Upper lobe of left lung (tissue), 6 donors: ENCODE results near the gene COL7A1. TPM values are rescaled to one million over a fixed set of nuclear protein-coding genes. Genes with fewer than 3 reads are reported as not detected.
A peak's percentile ranks its signal among the peaks of the same experiment; 100 is the strongest.

Source experiments
- ATAC-seq, 2 donors: fragments of 200-7000 bp; cut with Tn5 transposase; one replicate each; pipeline ENCODE4 v1.9.1; 2022; ENCODE audit warnings: mild to moderate bottlenecking in 2 of 2, moderate library complexity in 2 of 2; ENCODE audit not compliant: low FRiP score in 2 of 2
- DNase-seq, 2 donors: peaks; one replicate each; pipeline ENCODE4 v3.0.0-alpha.2; 2019 to 2020
- H3K27ac ChIP-seq, 4 donors: fragments of 200-600 bp; sonication (generic); one replicate each; pipeline ENCODE4 v1.5.1; 2016 to 2019
- H3K27me3 ChIP-seq, 4 donors: fragments of 200-600 bp; sonication (generic); one replicate each; pipeline ENCODE4 v1.5.1; 2017 to 2019
- H3K36me3 ChIP-seq, 4 donors: fragments of 200-600 bp; sonication (generic); one replicate each; pipeline ENCODE4 v1.5.1; 2016 to 2019
- H3K4me1 ChIP-seq, 4 donors: fragments of 200-600 bp; sonication (generic); one replicate each; pipeline ENCODE4 v1.5.1; 2018 to 2019
- H3K4me3 ChIP-seq, 4 donors: fragments of 200-600 bp; sonication (generic); one replicate each; pipeline ENCODE4 v1.5.1; 2017 to 2019; ENCODE audit warnings: mild to moderate bottlenecking in 2 of 4, moderate library complexity in 1 of 4
- H3K9me3 ChIP-seq, 4 donors: fragments of 200-600 bp; sonication (generic); one replicate each; pipeline ENCODE4 v1.5.1; 2018 to 2019
- CTCF ChIP-seq, 6 experiments: fragments of 450-650 bp in 4 of 6; fragments of 200-600 bp in 2 of 6; sonication (generic) in 2 of 6; IDR thresholded peaks; one replicate each; pipeline ENCODE4 v1.5.1; 2016 to 2019; ENCODE audit warnings: antibody characterized with exemption in 6 of 6
- EP300 ChIP-seq, 4 donors: sonication (generic); formaldehyde crosslinking; IDR thresholded peaks; one replicate each; pipeline ENCODE4 v1.5.1; 2017; ENCODE audit warnings: antibody characterized with exemption in 4 of 4, control low read depth in 2 of 4
- POLR2A ChIP-seq, 4 donors: fragments of 450-650 bp; IDR thresholded peaks; one replicate each; pipeline ENCODE4 v1.5.1; 2016 to 2017; ENCODE audit warnings: antibody characterized with exemption in 4 of 4, mild to moderate bottlenecking in 2 of 4
- POLR2AphosphoS5 ChIP-seq, 2 donors: sonication (generic); formaldehyde crosslinking; IDR thresholded peaks; one replicate each; pipeline ENCODE4 v1.5.1; 2017; ENCODE audit warnings: antibody characterized with exemption in 2 of 2
- WGBS, 2 donors: methylation state at CpG; one replicate each; pipeline ENCODE4 v1.1.5; 2017 to 2018; 5-methylcytosine and 5-hydroxymethylcytosine counted together
- total RNA-seq, 6 donors: library from RNA; depleted of rRNA in 4 of 6; stranded (reverse); fragments of >200 nt in 4 of 6; gene quantifications; one replicate each; pipeline versions ENCODE4 v1.1.0 to v1.2.1, GENCODE V29; 2016 to 2021
- donor health status: DM: no; HTN: no; CAD: no; lungs with moderate emphysema.
- donor health status: DM: no; HTN: yes; CAD: no; lungs with severe emphysema.

Gene COL7A1
- total RNA-seq, 6 donors from 2014 or later = 2.7 to 30.4 (median 4.6) TPM

GRCh38 chr3:48543271-48543866, 51.8 kb downstream of the COL7A1 start:
- Histone ChIP-seq H3K27ac (peak overlapping the region in 3 of 4 donors; percentile 1 to 64 (median 21)), H3K9me3 (no peaks in the 10 kb centered on the region), H3K36me3 (peaks cover 0 to 28% (median 5%) of the 10 kb centered on the region in 4 donors), H3K4me3 (no peak overlapping the region), H3K4me1 (peaks cover 0 to 10% (median 8%) of the 10 kb centered on the region in 4 donors), H3K27me3 (no peaks in the 10 kb centered on the region)
- 28 to 49% methylated on average over 2 to 9 of the region's 9 CpGs for WGBS, 2 donors
- TF ChIP-seq POLR2A (IDR thresholded peaks at IDR 0.05) (no peak), CTCF (IDR thresholded peaks at IDR 0.05) (no peak), EP300 (IDR thresholded peaks at IDR 0.05) (no peak), POLR2AphosphoS5 (IDR thresholded peaks at IDR 0.05) (no peak)
- DNase-seq (peak in 1 of 2 donors; percentile 65), ATAC-seq (peak; percentile 61 to 86)

GRCh38 chr3:48538451-48538850, 56.7 kb downstream of the COL7A1 start:
- DNase-seq (no peak), ATAC-seq (no peak)
- Histone ChIP-seq H3K4me3 (no peak overlapping the region), H3K27me3 (no peaks in the 10 kb centered on the region), H3K4me1 (peaks cover 0 to 6% (median 2%) of the 10 kb centered on the region in 4 donors), H3K27ac (no peak overlapping the region), H3K36me3 (peaks cover 0 to 48% (median 13%) of the 10 kb centered on the region in 4 donors), H3K9me3 (no peaks in the 10 kb centered on the region)
- no peak for TF ChIP-seq POLR2A (IDR thresholded peaks at IDR 0.05)
- TF ChIP-seq EP300 (IDR thresholded peaks at IDR 0.05) = no peak
- TF ChIP-seq CTCF (IDR thresholded peaks at IDR 0.05) = no peak
- no peak for TF ChIP-seq POLR2AphosphoS5 (IDR thresholded peaks at IDR 0.05)
- WGBS, 2 donors = 92 to 94% methylated on average over 12 of the region's 12 CpGs

GRCh38 chr3:48536785-48537184, 58.3 kb downstream of the COL7A1 start:
- WGBS, 2 donors = 78 to 100% methylated on average over 2 to 5 of the region's 5 CpGs
- Histone ChIP-seq H3K4me3 (no peak overlapping the region), H3K9me3 (no peaks in the 10 kb centered on the region), H3K36me3 (peaks cover 0 to 45% (median 13%) of the 10 kb centered on the region in 4 donors), H3K27ac (no peak overlapping the region), H3K4me1 (no peaks in the 10 kb centered on the region), H3K27me3 (no peaks in the 10 kb centered on the region)
- DNase-seq = no peak
- peak in 1 of 2 donors; percentile 25 for ATAC-seq
- TF ChIP-seq EP300 (IDR thresholded peaks at IDR 0.05) = no peak
- TF ChIP-seq POLR2A (IDR thresholded peaks at IDR 0.05) = no peak
- TF ChIP-seq CTCF (IDR thresholded peaks at IDR 0.05) = no peak
- TF ChIP-seq POLR2AphosphoS5 (IDR thresholded peaks at IDR 0.05) = no peak

- peak in 1 of 2 donors; percentile 56 for DNase-seq
- Histone ChIP-seq H3K36me3 (peaks cover 0 to 45% (median 13%) of the 10 kb centered on the region in 4 donors), H3K4me1 (no peaks in the 10 kb centered on the region), H3K27ac (no peak overlapping the region), H3K9me3 (no peaks in the 10 kb centered on the region), H3K27me3 (no peaks in the 10 kb centered on the region), H3K4me3 (no peak overlapping the region)
- WGBS, 2 donors = 93 to 94% methylated on average over 13 to 19 of the region's 19 CpGs
- TF ChIP-seq POLR2AphosphoS5 (IDR thresholded peaks at IDR 0.05) = no peak
- TF ChIP-seq POLR2A (IDR thresholded peaks at IDR 0.05) = no peak
- TF ChIP-seq CTCF (IDR thresholded peaks at IDR 0.05) = no peak
- TF ChIP-seq EP300 (IDR thresholded peaks at IDR 0.05) = no peak
- ATAC-seq = peak; percentile 20 to 23
Measured at GRCh38 chr3:48536116-48536515, 59.0 kb downstream of the COL7A1 start.

- ATAC-seq = no peak
Measured at GRCh38 chr3:48535578-48535977, 59.6 kb downstream of the COL7A1 start.

More at GRCh38 chr3:48535578-48535977, 59.6 kb downstream of the COL7A1 start:
- no peaks in the 10 kb centered on the region for H3K9me3 ChIP-seq
- H3K36me3 ChIP-seq = peaks cover 0 to 45% (median 13%) of the 10 kb centered on the region in 4 donors
- H3K4me1 ChIP-seq = no peaks in the 10 kb centered on the region
- H3K27ac ChIP-seq = no peak overlapping the region
- DNase-seq = no peak
- WGBS, 2 donors = 99 to 100% methylated on average over 4 of the region's 4 CpGs
- H3K27me3 ChIP-seq = no peaks in the 10 kb centered on the region
- no peak overlapping the region for H3K4me3 ChIP-seq
- no peak for TF ChIP-seq CTCF (IDR thresholded peaks at IDR 0.05)
- TF ChIP-seq EP300 (IDR thresholded peaks at IDR 0.05) = no peak
- no peak for TF ChIP-seq POLR2A (IDR thresholded peaks at IDR 0.05)
- no peak for TF ChIP-seq POLR2AphosphoS5 (IDR thresholded peaks at IDR 0.05)
